Neural cell (in vitro differentiated cells): ENCODE measurements around the gene AGO3.

Source experiments
- EP300 ChIP-seq: fragments of 450-650 bp; conservative IDR thresholded peaks from 2 replicates; pipeline ENCODE4 v1.6.1; 2014; ENCODE audit warnings: antibody characterized with exemption, mild to moderate bottlenecking, moderate library complexity; ENCODE audit not compliant: poor library complexity, severe bottlenecking
- EZH2 ChIP-seq: fragments of 200-600, 300-800 bp; shearing (Covaris generic), sonication (generic); IDR thresholded peaks from 2 replicates; pipeline ENCODE4 v1.6.1; 2014; ENCODE audit warnings: antibody characterized with exemption, low read length, borderline replicate concordance, mild to moderate bottlenecking; ENCODE audit not compliant: insufficient read depth, poor library complexity, severe bottlenecking
- MXI1 ChIP-seq: fragments of 450-650 bp; conservative IDR thresholded peaks from 2 replicates; pipeline ENCODE4 v1.6.1; 2014; ENCODE audit warnings: antibody characterized with exemption, mild to moderate bottlenecking; ENCODE audit not compliant: poor library complexity, severe bottlenecking
- RAD21 ChIP-seq: fragments of 450-650 bp; conservative IDR thresholded peaks from 2 replicates; pipeline ENCODE4 v1.6.1; 2014; ENCODE audit warnings: antibody characterized with exemption, mild to moderate bottlenecking, moderate library complexity
- SMC3 ChIP-seq: fragments of 450-650 bp; conservative IDR thresholded peaks from 2 replicates; pipeline ENCODE4 v1.6.1; 2014; ENCODE audit warnings: antibody characterized with exemption, mild to moderate bottlenecking, moderate library complexity; ENCODE audit not compliant: poor library complexity
- TAF1 ChIP-seq: IDR thresholded peaks from 2 replicates; pipeline ENCODE4 v1.6.1; 2012; ENCODE audit warnings: low read depth
- TF ChIP-seq, protein P1 (sequence below): fragments of 450-650 bp; IDR thresholded peaks from 2 replicates; pipeline ENCODE4 v1.5.1; 2014; ENCODE audit warnings: antibody characterized with exemption, mild to moderate bottlenecking, moderate library complexity; ENCODE audit not compliant: poor library complexity, severe bottlenecking

DNA sequence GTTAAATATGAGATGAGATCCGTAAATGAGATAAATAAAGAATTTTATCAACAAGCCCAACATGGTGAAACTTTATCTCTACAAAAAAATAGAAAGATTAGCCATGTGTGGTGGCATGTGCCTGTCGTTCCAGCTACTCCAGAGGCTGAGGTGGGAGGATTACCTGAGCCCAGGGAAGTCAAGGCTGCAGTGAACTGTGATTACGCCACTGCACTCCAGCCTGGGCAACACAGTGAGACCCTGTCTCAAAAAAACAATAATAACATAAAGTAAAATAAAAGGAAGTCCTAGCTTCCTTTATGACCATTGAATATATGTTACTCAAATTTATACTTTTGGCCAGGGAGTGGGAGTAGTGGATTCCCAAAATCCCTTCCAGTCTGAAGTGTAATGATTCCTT is 104.2 kb downstream of the AGO3 start:
- TF ChIP-seq RAD21 (no peak), TAF1 (no peak), EP300 (no peak), SMC3 (no peak), EZH2 (no peak), MXI1 (no peak)
- TF ChIP-seq, protein P1, sequence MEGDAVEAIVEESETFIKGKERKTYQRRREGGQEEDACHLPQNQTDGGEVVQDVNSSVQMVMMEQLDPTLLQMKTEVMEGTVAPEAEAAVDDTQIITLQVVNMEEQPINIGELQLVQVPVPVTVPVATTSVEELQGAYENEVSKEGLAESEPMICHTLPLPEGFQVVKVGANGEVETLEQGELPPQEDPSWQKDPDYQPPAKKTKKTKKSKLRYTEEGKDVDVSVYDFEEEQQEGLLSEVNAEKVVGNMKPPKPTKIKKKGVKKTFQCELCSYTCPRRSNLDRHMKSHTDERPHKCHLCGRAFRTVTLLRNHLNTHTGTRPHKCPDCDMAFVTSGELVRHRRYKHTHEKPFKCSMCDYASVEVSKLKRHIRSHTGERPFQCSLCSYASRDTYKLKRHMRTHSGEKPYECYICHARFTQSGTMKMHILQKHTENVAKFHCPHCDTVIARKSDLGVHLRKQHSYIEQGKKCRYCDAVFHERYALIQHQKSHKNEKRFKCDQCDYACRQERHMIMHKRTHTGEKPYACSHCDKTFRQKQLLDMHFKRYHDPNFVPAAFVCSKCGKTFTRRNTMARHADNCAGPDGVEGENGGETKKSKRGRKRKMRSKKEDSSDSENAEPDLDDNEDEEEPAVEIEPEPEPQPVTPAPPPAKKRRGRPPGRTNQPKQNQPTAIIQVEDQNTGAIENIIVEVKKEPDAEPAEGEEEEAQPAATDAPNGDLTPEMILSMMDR: no peak
